IPS-NIHi7 (cell line): ENCODE data around the gene KCNQ2.

ENCODE experiments used
- DNase-seq: peaks from one replicate; pipeline ENCODE4 v3.0.0; 2012; ENCODE audit warnings: mixed read lengths; ENCODE audit errors: extremely low spot score

The KCNQ2 gene

GRCh38 chr20:63434599-63435378 lies 37.7 kb downstream of the KCNQ2 start:
- peak; percentile 94 for DNase-seq

- DNase-seq, result no peak
Observed at GRCh38 chr20:63433756-63434531, 38.5 kb downstream of the KCNQ2 start.

- no peak for DNase-seq
Observed at GRCh38 chr20:63433351-63433750, 39.1 kb downstream of the KCNQ2 start.

- peak; percentile 60 for DNase-seq
Observed at GRCh38 chr20:63432577-63433325, 39.7 kb downstream of the KCNQ2 start.

- DNase-seq, result no peak
Observed at GRCh38 chr20:63431944-63432343, 40.5 kb downstream of the KCNQ2 start.

GRCh38 chr20:63430891-63431290 lies 41.6 kb downstream of the KCNQ2 start:
- DNase-seq, result no peak

- no peak for DNase-seq
Observed at GRCh38 chr20:63429992-63430391, 42.5 kb downstream of the KCNQ2 start.

GRCh38 chr20:63428906-63429575 lies 43.4 kb downstream of the KCNQ2 start:
- no peak for DNase-seq

- DNase-seq, result no peak
Observed at GRCh38 chr20:63427724-63428330, 44.6 kb downstream of the KCNQ2 start.

- DNase-seq, result no peak
Observed at GRCh38 chr20:63427206-63427605, 45.2 kb downstream of the KCNQ2 start.

- DNase-seq, result no peak
Observed at GRCh38 chr20:63425846-63426485, 46.5 kb downstream of the KCNQ2 start.

- DNase-seq, result no peak
Observed at GRCh38 chr20:63424613-63425012, 47.8 kb downstream of the KCNQ2 start.

GRCh38 chr20:63423751-63424150 lies 48.7 kb downstream of the KCNQ2 start:
- no peak for DNase-seq

- DNase-seq, result no peak
Observed at GRCh38 chr20:63422653-63423052, 49.8 kb downstream of the KCNQ2 start.

- no peak for DNase-seq
Observed at GRCh38 chr20:63421913-63422312, 50.5 kb downstream of the KCNQ2 start.

- no peak for DNase-seq
Observed at GRCh38 chr20:63421094-63421692, 51.3 kb downstream of the KCNQ2 start.

- no peak for DNase-seq
Observed at GRCh38 chr20:63420359-63421093, 51.9 kb downstream of the KCNQ2 start.

- DNase-seq, result no peak
Observed at GRCh38 chr20:63419299-63419698, 53.2 kb downstream of the KCNQ2 start.

- DNase-seq, result no peak
Observed at GRCh38 chr20:63418617-63419016, 53.8 kb downstream of the KCNQ2 start.

- DNase-seq, result no peak
Observed at GRCh38 chr20:63417738-63418120, 54.7 kb downstream of the KCNQ2 start.
